Spleen (tissue), 7 donors: ENCODE results near the gene CANX.

Experiments used
- POLR2A ChIP-seq, 3 donors: fragments of 450-650 bp; IDR thresholded peaks; one replicate each; pipeline ENCODE4 v1.5.1; 2017; ENCODE audit warnings: antibody characterized with exemption in 3 of 3, mild to moderate bottlenecking in 1 of 3
- TF ChIP-seq, protein P1 (sequence below), 11 experiments: fragments of 200-600 bp in 7 of 11; fragments of 450-650 bp in 4 of 11; sonication (generic) in 4 of 11; IDR thresholded peaks in 8 of 11; conservative IDR thresholded peaks in 3 of 11; 1 replicate in 7 of 11; 2 replicates in 4 of 11; pipeline versions ENCODE4 v1.4.0 to v1.8.0; 2016 to 2021; ENCODE audit warnings: antibody characterized with exemption in 11 of 11, inconsistent platforms in 4 of 11, mild to moderate bottlenecking in 1 of 11
- donor health status: DM: no; HTN: no; CAD: no; lungs with moderate emphysema.
- donor health status: DM: no; HTN: no; CAD: no.
- donor health status: DM: no; HTN: no; CAD: no.

DNA sequence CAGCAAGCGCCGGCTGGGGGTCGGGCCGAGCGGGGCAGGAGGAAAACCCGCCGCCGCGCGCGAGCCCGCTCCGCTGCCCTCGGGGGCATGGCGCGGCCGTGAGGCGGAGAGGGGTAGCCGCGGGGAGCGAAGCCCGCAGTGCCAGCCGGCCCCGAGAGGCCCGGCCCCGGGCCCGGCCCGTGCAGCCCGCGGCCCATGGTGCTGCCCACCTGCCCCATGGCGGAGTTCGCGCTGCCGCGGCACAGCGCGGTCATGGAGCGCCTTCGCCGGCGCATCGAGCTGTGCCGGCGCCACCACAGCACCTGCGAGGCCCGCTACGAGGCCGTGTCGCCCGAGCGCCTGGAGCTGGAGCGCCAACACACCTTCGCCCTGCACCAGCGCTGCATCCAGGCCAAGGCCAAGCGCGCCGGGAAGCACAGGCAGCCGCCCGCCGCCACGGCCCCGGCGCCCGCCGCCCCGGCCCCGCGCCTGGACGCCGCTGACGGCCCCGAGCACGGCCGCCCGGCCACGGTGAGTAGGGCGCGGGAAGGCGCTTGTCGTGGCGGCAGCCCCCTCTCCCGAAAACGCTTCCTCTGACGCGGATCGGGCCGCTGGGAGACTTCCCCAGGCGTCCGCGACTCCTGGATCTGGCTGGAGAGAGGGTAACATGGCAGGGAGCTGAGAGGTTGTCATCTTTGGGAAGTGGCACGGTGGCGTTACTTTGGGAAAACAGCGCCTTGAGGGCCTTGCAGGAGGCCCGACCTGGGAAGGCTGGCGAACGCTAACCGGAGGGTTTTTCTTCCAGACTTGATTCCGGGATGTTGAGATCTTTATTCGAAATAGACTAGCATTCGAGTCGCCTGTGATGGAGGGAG is 34.4 kb downstream of the CANX start:
- TF ChIP-seq POLR2A (IDR thresholded peaks at IDR 0.05) = no peak
- TF ChIP-seq, protein P1, sequence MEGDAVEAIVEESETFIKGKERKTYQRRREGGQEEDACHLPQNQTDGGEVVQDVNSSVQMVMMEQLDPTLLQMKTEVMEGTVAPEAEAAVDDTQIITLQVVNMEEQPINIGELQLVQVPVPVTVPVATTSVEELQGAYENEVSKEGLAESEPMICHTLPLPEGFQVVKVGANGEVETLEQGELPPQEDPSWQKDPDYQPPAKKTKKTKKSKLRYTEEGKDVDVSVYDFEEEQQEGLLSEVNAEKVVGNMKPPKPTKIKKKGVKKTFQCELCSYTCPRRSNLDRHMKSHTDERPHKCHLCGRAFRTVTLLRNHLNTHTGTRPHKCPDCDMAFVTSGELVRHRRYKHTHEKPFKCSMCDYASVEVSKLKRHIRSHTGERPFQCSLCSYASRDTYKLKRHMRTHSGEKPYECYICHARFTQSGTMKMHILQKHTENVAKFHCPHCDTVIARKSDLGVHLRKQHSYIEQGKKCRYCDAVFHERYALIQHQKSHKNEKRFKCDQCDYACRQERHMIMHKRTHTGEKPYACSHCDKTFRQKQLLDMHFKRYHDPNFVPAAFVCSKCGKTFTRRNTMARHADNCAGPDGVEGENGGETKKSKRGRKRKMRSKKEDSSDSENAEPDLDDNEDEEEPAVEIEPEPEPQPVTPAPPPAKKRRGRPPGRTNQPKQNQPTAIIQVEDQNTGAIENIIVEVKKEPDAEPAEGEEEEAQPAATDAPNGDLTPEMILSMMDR (IDR thresholded peaks at IDR 0.05 in 8 of 11, conservative IDR thresholded peaks at IDR 0.05 in 3 of 11) = no peak
